ENCODE data around the gene EPS15.
A peak's percentile ranks its signal among the peaks of the same experiment; 100 is the strongest.
"Not testable (repeated sequence)": the region's sequence is repeated elsewhere in the genome, so short reads cannot be mapped to it uniquely, and the experiment has no call there.

EPS15 gene

DNA sequence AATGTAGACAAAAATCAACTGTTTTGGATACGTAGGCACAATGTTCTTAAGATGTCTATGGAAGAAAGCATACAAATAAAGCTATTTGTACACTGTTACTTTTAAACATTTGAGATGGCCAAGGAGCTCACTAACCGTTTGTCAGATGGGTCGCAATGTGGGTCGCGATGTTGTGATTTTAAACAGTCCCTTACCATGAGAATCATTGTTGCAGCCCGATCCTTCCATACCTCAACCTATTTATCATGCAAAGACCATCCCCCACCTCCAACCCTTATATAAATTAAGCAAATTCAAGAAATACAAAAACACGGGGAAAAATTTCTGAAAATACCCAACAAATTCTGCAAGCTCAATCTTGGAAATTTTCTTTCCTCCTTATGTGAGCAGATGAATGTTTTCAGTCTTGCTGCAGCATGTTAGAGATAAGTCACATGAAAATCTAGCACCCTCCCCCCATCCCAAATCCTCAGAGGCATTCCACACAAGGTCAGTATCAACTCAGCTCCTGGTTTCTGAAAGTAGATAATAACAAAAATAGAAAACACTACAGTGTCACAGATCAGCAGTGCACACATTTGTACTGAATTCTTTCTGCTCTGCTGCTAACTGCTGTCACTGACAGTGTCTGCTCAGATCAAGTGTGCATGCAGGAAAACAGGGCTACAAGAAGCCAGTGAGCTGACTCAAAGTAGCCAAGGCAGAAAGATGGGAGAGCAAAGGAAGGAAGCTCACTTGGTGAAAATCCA, 95.8 kb downstream of the EPS15 start:
- Mint-ChIP-seq H3K9me3 (peaks cover 1% of the 10 kb centered on the region), H3K27me3 (no peaks in the 10 kb centered on the region), H3K4me1 (ENCODE audit: low read depth) (peaks cover 21% of the 10 kb centered on the region), H3K27ac (no peak overlapping the region), H3K36me3 (ENCODE audit: low read depth) (peaks cover 86% of the 10 kb centered on the region), H3K4me3 (no peak overlapping the region)
- no peak for DNase-seq

GRCh38 chr1:51422367-51423072, 96.5 kb downstream of the EPS15 start:
- peak overlapping the region; percentile 5 for H3K27ac Mint-ChIP-seq
- peaks cover 86% of the 10 kb centered on the region for H3K36me3 Mint-ChIP-seq (ENCODE audit: low read depth)
- H3K4me1 Mint-ChIP-seq (ENCODE audit: low read depth), result peaks cover 25% of the 10 kb centered on the region
- no peaks in the 10 kb centered on the region for H3K27me3 Mint-ChIP-seq
- no peak overlapping the region for H3K4me3 Mint-ChIP-seq
- no peaks in the 10 kb centered on the region for H3K9me3 Mint-ChIP-seq
- no peak for DNase-seq

GRCh38 chr1:51421964-51422363, 97.1 kb downstream of the EPS15 start:
- no peak for DNase-seq
- Mint-ChIP-seq H3K27me3 (no peaks in the 10 kb centered on the region), H3K27ac (no peak overlapping the region), H3K4me3 (no peak overlapping the region), H3K36me3 (ENCODE audit: low read depth) (peaks cover 83% of the 10 kb centered on the region), H3K4me1 (ENCODE audit: low read depth) (peaks cover 25% of the 10 kb centered on the region), H3K9me3 (no peaks in the 10 kb centered on the region)

DNA sequence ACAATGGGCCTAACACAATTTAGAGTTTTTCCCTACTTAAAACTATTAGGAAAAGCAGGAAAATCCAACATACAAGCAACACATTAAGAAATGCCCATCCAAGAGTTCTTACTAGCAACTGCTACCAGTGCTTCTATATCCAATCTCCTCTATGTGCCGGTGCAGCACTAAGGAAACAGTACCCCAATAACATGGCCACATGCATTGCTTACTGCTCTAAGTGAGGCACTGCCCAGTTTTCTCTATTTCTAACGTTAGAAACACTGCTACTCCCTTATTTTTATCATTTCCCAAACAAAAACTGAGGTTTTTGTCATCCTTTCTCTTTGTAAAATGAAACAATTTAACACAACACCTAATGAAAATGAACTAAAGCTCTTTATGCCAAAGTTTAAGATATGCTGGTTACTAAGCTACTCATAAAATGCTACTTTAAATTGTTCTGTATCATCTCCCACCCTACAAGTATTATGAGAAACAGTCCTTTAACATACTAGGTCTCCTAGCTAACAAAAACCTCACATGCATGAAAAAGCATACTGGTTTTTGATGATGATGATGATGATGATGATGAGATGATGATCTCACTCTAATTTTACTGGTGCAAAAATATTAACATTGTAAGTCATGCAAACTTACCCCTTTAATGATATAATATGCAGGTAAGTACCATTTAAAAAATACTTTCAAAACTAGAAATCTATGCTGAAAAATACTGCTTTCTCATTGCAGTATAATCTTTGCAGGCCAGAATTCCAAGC, 98.0 kb downstream of the EPS15 start:
- no peaks in the 10 kb centered on the region for H3K27me3 Mint-ChIP-seq
- DNase-seq, result no peak
- no peak overlapping the region for H3K4me3 Mint-ChIP-seq
- H3K4me1 Mint-ChIP-seq (ENCODE audit: low read depth), result peaks cover 25% of the 10 kb centered on the region
- peaks cover 81% of the 10 kb centered on the region for H3K36me3 Mint-ChIP-seq (ENCODE audit: low read depth)
- no peak overlapping the region for H3K27ac Mint-ChIP-seq
- no peaks in the 10 kb centered on the region for H3K9me3 Mint-ChIP-seq

- no peak overlapping the region for H3K27ac Mint-ChIP-seq
- H3K36me3 Mint-ChIP-seq (ENCODE audit: low read depth), result peaks cover 69% of the 10 kb centered on the region
- no peaks in the 10 kb centered on the region for H3K9me3 Mint-ChIP-seq
- H3K27me3 Mint-ChIP-seq, result no peaks in the 10 kb centered on the region
- H3K4me3 Mint-ChIP-seq, result no peak overlapping the region
- DNase-seq, result no peak
- H3K4me1 Mint-ChIP-seq (ENCODE audit: low read depth), result peaks cover 21% of the 10 kb centered on the region
These were observed 100.6 kb downstream of the EPS15 start for GRCh38 chr1:51418384-51418959.

DNA sequence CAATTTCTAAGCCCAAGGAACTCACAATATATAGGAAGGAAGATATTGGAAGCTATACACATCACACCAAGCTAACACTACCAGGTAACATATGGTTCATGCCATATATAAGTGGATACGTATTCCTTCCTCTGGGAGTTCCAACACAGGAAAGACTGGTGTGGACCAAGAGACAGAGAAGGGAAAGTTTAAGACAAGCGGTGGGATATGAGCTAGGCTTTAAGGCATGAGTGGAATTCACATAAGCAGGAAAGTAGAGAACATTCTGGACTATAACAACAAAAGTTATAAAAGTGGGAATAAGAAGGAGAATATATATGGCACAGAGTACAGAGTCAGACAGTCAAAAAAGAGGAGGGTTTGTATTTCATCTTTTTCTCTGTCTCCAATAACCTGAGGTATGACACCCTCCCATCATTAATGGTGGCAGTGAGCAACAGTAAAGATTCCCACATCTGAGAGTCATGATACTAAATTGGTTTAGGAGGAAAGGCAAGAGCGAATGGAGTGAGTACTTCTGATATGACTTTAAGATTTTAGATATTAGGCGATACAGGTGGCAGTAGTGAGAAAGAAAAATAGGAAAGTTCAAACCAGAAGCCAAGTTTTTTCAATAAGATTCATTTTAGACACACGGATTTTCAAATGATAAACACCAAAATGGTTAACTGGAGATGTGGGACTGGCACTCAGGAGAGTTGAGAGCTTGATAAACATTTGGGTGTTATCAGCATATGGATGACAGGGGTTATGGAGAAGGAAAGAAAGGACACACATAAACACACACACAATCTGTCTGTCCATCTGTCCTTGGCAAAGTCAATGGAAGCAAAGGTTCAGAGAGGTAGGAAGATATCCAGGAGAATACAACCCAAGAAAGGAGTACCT, 101.3 kb downstream of the EPS15 start:
- no peak for DNase-seq
- H3K9me3 Mint-ChIP-seq, result no peaks in the 10 kb centered on the region
- no peaks in the 10 kb centered on the region for H3K27me3 Mint-ChIP-seq
- peaks cover 20% of the 10 kb centered on the region for H3K4me1 Mint-ChIP-seq (ENCODE audit: low read depth)
- peaks cover 67% of the 10 kb centered on the region for H3K36me3 Mint-ChIP-seq (ENCODE audit: low read depth)
- H3K27ac Mint-ChIP-seq, result no peak overlapping the region
- H3K4me3 Mint-ChIP-seq, result no peak overlapping the region

- no peaks in the 10 kb centered on the region for H3K27me3 Mint-ChIP-seq
- no peaks in the 10 kb centered on the region for H3K9me3 Mint-ChIP-seq
- no peak for DNase-seq
- no peak overlapping the region for H3K4me3 Mint-ChIP-seq
- no peak overlapping the region for H3K27ac Mint-ChIP-seq
- peaks cover 14% of the 10 kb centered on the region for H3K4me1 Mint-ChIP-seq (ENCODE audit: low read depth)
- peaks cover 67% of the 10 kb centered on the region for H3K36me3 Mint-ChIP-seq (ENCODE audit: low read depth)
These were observed 102.2 kb downstream of the EPS15 start for GRCh38 chr1:51416910-51417309.

- DNase-seq, result no peak
- Mint-ChIP-seq H3K27ac (no peak overlapping the region), H3K9me3 (no peaks in the 10 kb centered on the region), H3K4me1 (ENCODE audit: low read depth) (peaks cover 12% of the 10 kb centered on the region), H3K36me3 (ENCODE audit: low read depth) (peaks cover 64% of the 10 kb centered on the region), H3K27me3 (no peaks in the 10 kb centered on the region), H3K4me3 (no peak overlapping the region)
These were observed 103.1 kb downstream of the EPS15 start for GRCh38 chr1:51415963-51416362.

GRCh38 chr1:51414811-51415210, 104.3 kb downstream of the EPS15 start:
- Mint-ChIP-seq H3K9me3 (no peaks in the 10 kb centered on the region), H3K36me3 (ENCODE audit: low read depth) (peaks cover 63% of the 10 kb centered on the region), H3K27me3 (no peaks in the 10 kb centered on the region), H3K4me3 (no peak overlapping the region), H3K27ac (no peak overlapping the region), H3K4me1 (ENCODE audit: low read depth) (peaks cover 4% of the 10 kb centered on the region)
- no peak for DNase-seq

GRCh38 chr1:51411820-51412219, 107.2 kb downstream of the EPS15 start:
- H3K36me3 Mint-ChIP-seq (ENCODE audit: low read depth), result peaks cover 65% of the 10 kb centered on the region
- H3K27ac Mint-ChIP-seq; DNase-seq; H3K4me1 Mint-ChIP-seq (ENCODE audit: low read depth); H3K4me3 Mint-ChIP-seq; H3K27me3 Mint-ChIP-seq; H3K9me3 Mint-ChIP-seq: not testable (repeated sequence)

GRCh38 chr1:51410568-51411460, 108.3 kb downstream of the EPS15 start:
- Mint-ChIP-seq H3K36me3 (ENCODE audit: low read depth) (peaks cover 70% of the 10 kb centered on the region), H3K4me3 (no peak overlapping the region), H3K9me3 (no peaks in the 10 kb centered on the region)

DNA sequence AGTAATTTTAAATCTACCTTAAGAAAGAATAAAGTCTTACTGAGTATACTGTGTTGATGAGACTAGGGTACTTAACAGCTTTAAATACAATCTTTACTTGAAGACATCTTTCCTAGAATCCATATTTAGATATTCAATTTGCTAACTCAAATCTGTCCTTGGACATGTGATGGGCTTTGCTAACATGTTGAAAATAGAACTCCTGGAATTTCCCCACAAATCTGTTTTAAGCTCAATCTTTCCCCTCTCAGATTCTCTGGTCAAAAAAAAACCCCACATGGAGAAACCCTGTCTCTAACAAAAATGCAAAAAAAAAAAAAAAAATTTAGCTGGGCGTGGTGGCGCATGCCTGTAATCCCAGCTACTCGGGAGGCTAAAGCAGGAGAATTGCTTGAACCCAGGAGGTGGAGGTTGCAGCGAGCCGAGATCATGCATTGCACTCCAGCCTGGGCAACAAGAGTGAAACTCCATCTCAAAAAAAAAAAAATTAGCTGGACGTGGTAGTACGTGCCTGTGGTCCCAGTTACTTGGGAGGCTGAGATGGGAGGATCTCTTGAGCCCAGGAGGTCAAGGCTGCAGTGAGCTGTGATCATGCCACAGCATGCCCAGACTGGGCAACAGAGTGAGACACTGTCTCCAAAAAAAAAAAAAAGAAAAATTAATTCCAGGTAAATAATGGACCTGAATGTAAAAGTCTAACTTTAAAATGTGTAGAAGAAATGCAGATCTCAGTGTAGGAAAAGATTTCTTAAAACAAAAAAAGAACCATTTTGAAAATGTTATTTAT, 109.1 kb downstream of the EPS15 start:
- H3K27ac Mint-ChIP-seq; H3K9me3 Mint-ChIP-seq; DNase-seq; H3K4me3 Mint-ChIP-seq; H3K4me1 Mint-ChIP-seq (ENCODE audit: low read depth); H3K27me3 Mint-ChIP-seq: not testable (repeated sequence)
- H3K36me3 Mint-ChIP-seq (ENCODE audit: low read depth), result peaks cover 73% of the 10 kb centered on the region

More at GRCh38 chr1:51410568-51411460, 108.3 kb downstream of the EPS15 start:
- H3K4me1 Mint-ChIP-seq (ENCODE audit: low read depth), result no peaks in the 10 kb centered on the region
- no peak for DNase-seq
- no peak overlapping the region for H3K27ac Mint-ChIP-seq
- H3K27me3 Mint-ChIP-seq, result no peaks in the 10 kb centered on the region
